Mesenteric fat pad (tissue), 1 donor: ENCODE results near the gene CASTOR2. TPM values are rescaled to one million over a fixed set of nuclear protein-coding genes. Genes with fewer than 3 reads are reported as not detected.
"Not testable (repeated sequence)": the region's sequence is repeated elsewhere in the genome, so short reads cannot be mapped to it uniquely, and the experiment has no call there.

Experiments
- DNase-seq: peaks from one replicate; pipeline ENCODE4 v3.0.0-alpha.2; 2020; ENCODE audit warnings: low spot score
- total RNA-seq: library from RNA; stranded (reverse); fragmentation: NEBNext Ultra II Directional; extraction: Animal tissue kit (Norgen Biotek cat#: 25700); gene quantifications from one replicate; pipeline ENCODE4 v1.2.1, GENCODE V29; 2021
- donor health status: DM: yes; HTN: yes; CAD: no.

CASTOR2 gene
- total RNA-seq, 1 donor from 2014 or later = 25.3 TPM

GRCh38 chr7:75050501-75050900 lies 86.0 kb downstream of the CASTOR2 start:
- DNase-seq = no peak

- DNase-seq = no peak
These were observed 90.2 kb downstream of the CASTOR2 start for GRCh38 chr7:75054744-75055143.

GRCh38 chr7:75055155-75055554 lies 90.7 kb downstream of the CASTOR2 start:
- DNase-seq = no peak

DNA sequence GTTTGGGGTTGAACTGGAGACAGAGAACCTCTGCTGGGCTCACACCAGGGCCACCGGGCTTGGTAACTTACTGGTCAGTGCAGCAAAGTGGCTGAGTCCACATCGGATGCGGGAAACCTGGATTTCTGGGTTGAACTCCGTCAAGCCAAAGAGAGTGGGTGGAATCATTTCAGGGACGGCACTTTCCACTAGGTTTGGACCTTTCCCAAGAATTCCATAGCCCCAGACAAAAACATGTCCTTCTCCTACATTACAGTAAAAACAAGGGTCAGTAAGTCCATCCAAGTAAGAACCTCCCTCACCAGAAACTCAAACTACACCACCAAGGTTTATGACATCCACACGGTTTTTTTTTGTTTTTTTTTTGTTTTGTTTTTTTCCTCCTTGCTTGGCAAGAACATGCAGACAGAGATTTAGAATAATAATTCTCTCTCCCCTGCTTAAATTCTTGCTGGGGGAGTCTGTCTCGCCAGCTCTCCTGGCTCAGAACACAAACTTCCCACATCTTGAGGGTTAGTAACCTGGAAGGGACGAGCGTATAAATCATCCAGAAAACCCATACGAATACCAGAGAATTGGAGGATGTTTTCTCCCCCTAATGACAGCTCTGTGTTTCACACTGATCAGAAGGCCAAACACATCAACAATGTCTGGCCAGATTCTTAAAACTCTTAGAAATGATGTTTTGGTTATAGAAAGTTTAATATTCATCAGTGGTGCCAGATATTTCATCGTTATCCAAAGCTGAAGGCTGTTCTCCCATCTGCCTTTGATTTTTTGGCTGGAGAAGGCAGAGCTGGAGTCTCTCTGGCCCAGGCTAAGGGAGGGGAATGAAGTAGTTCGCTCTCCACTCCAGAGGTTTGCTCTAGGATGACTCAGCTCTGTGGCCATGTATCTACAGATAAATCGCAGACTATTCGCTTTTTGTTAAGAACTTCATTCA lies 91.6 kb downstream of the CASTOR2 start:
- DNase-seq = no peak

DNA sequence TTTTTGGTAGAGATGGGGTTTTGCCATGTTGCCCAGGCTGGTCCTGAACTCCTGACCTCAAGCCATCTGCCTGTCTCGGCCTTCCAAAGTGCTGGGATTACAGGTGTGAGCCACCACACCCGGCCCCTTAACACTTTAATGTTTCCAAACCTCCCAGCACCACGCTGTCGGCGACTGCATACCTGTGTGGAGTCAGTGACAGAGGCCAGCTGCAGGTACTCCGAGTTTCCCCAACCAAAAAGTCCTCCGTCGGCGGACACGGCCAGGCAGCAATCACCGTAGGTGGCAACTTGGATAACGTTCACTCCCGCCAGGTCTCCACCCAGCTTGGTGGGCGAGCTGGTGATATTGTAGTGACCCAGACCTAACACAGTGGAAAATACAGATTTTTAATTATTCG lies 93.9 kb downstream of the CASTOR2 start:
- no peak for DNase-seq

DNA sequence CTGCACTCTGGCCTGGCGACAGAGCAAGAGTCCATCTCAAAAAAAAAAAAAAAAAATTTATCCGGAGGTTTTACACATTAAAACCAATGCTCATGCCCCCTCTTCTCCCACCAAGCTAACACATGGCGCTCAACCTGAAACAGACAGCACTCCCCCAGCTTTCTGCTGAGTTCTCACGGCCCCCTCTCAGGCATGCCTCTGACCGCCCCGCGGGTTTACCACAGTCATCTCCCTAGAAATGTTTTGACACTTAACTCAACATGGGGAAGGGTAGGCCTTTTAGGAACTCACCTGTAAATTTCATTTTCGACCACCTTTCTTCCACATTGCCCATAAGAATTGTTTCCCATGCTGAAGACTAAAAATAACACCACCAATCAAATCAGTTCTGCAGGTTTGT lies 99.8 kb downstream of the CASTOR2 start:
- DNase-seq = no peak

GRCh38 chr7:75064801-75065200 lies 100.3 kb downstream of the CASTOR2 start:
- DNase-seq = no peak

- DNase-seq = no peak
These were observed 102.0 kb downstream of the CASTOR2 start for GRCh38 chr7:75066521-75066920.

GRCh38 chr7:75072981-75073283 lies 108.4 kb downstream of the CASTOR2 start:
- no peak for DNase-seq

- not testable (repeated sequence) for DNase-seq
These were observed 109.7 kb downstream of the CASTOR2 start for GRCh38 chr7:75074262-75074641.

Other genes starting within 250 kb of the CASTOR2 start
- gene NCF1, start 190.7 kb upstream of the CASTOR2 start, total RNA-seq = 8.6 TPM
- 26.8 TPM for gene GTF2IRD2, start 113.1 kb upstream of the CASTOR2 start, total RNA-seq
- 44.2 TPM for gene RCC1L, start 109.1 kb downstream of the CASTOR2 start, total RNA-seq
- gene GTF2IRD2B, start 127.9 kb downstream of the CASTOR2 start, total RNA-seq = 24.2 TPM